ENCODE results near the gene CLCN6.

- TF ChIP-seq POLR2AphosphoS5 (IDR thresholded peaks at IDR 0.05), result no peak
- TF ChIP-seq POLR2A (IDR thresholded peaks at IDR 0.05), result no peak
Observed at GRCh38 chr1:11880181-11880575, 74.2 kb downstream of the CLCN6 start.
